HCT116 (cell line): ENCODE measurements around the gene FMR1.

ENCODE experiments used
- ATF3 ChIP-seq: IDR thresholded peaks from 2 replicates; pipeline ENCODE4 v1.6.1; 2012
- CEBPB ChIP-seq: IDR thresholded peaks from 2 replicates; pipeline ENCODE4 v1.6.1; 2012; ENCODE audit warnings: low read depth
- CTCF ChIP-seq, 3 experiments: fragments of 200-600 bp in 1 of 3; sonication (generic) in 1 of 3; IDR thresholded peaks in 2 of 3; conservative IDR thresholded peaks in 1 of 3; 2 replicates each; pipeline ENCODE4 v1.5.1; 2012 to 2017; ENCODE audit warnings: low read depth in 2 of 3, low read length in 2 of 3, antibody characterized with exemption in 1 of 3, borderline replicate concordance in 1 of 3, control low read depth in 1 of 3, mild to moderate bottlenecking in 1 of 3, mixed read lengths in 1 of 3, mixed run types in 1 of 3, moderate library complexity in 1 of 3; ENCODE audit not compliant: insufficient read depth in 1 of 3
- POLR2A ChIP-seq: IDR thresholded peaks from 2 replicates; pipeline ENCODE4 v1.7.0; 2011; ENCODE audit warnings: borderline replicate concordance; ENCODE audit not compliant: insufficient read depth, insufficient read length; ENCODE audit errors: extremely low read depth
- POLR2AphosphoS5 ChIP-seq: IDR thresholded peaks from 2 replicates; pipeline ENCODE4 v1.6.1; 2011; ENCODE audit warnings: mild to moderate bottlenecking, low read depth, low read length, moderate library complexity
- RAD21 ChIP-seq: IDR thresholded peaks from 2 replicates; pipeline ENCODE4 v1.6.1; 2012; ENCODE audit warnings: low read depth, mild to moderate bottlenecking
- SRF ChIP-seq: IDR thresholded peaks from 2 replicates; pipeline ENCODE4 v1.6.1; 2012; ENCODE audit warnings: low read depth
- YY1 ChIP-seq: IDR thresholded peaks from 2 replicates; pipeline ENCODE4 v1.6.1; 2011; ENCODE audit warnings: low read length, low read depth, moderate library complexity, mild to moderate bottlenecking; ENCODE audit not compliant: insufficient replicate concordance; ENCODE audit errors: extremely low read depth
- ZNF274 ChIP-seq: fragments of 200-500 bp; sonication (Bioruptor generic); IDR thresholded peaks from 2 replicates; pipeline ENCODE4 v1.6.1; 2014; ENCODE audit warnings: mild to moderate bottlenecking, low read depth, low read length, inconsistent platforms

GRCh38 chrX:147950352-147950751 lies 38.6 kb downstream of the FMR1 start:
- no peak for TF ChIP-seq RAD21
- no peak for TF ChIP-seq SRF
- TF ChIP-seq YY1: no peak
- no peak for TF ChIP-seq CTCF (IDR thresholded peaks at IDR 0.05 in 2 of 3, conservative IDR thresholded peaks at IDR 0.05 in 1 of 3; ENCODE audit: borderline replicate concordance in 1 of 3, insufficient read depth in 1 of 3, low read depth in 2 of 3, low read length in 2 of 3)
- TF ChIP-seq ATF3: no peak
- TF ChIP-seq POLR2AphosphoS5: no peak
- TF ChIP-seq ZNF274: no peak
- TF ChIP-seq POLR2A: no peak
- TF ChIP-seq CEBPB: no peak
